HEK293 (cell line): ENCODE results near the gene NUDT3.

ENCODE experiments used
- CTCF ChIA-PET: fragments of 350-600 bp; formaldehyde crosslinking; extraction: SDS; loops from one replicate; lab custom pipeline; 2021; ENCODE audit warnings: antibody characterized with exemption; lab: Yijun Ruan, JAX
- POLR2A ChIA-PET: fragments of 300-600 bp; formaldehyde crosslinking; extraction: SDS; loops from one replicate; lab custom pipeline; 2020; ENCODE audit warnings: antibody characterized with exemption, inconsistent platforms; lab: Yijun Ruan, JAX
- H3K27ac ChIP-seq: fragments of 200-500 bp; sonication (Bioruptor generic); 2 replicates; pipeline ENCODE4 v1.5.1; 2014; ENCODE audit warnings: low read depth, low read length, control low read depth, inconsistent platforms; ENCODE audit errors: extremely low read depth
- H3K36me3 ChIP-seq, 2 experiments: fragments of 200-500 bp in 1 of 2; sonication (Bioruptor generic) in 1 of 2; 1 replicate in 1 of 2; 2 replicates in 1 of 2; pipeline ENCODE4 v1.5.1; 2014 to 2017; ENCODE audit warnings: inconsistent platforms in 2 of 2, low read length in 2 of 2; ENCODE audit not compliant: control insufficient read depth in 2 of 2, insufficient read depth in 1 of 2
- H3K4me1 ChIP-seq: fragments of 200-500 bp; sonication (Bioruptor generic); 2 replicates; pipeline ENCODE4 v1.5.1; 2014; ENCODE audit warnings: mild to moderate bottlenecking, low read length, inconsistent platforms; ENCODE audit not compliant: control insufficient read depth, insufficient read depth
- H3K4me3 ChIP-seq: 2 replicates; pipeline ENCODE4 v1.5.1; 2011; ENCODE audit warnings: low read depth, mild to moderate bottlenecking, control low read depth, low read length, moderate library complexity
- H3K9me3 ChIP-seq: fragments of 200-500 bp; sonication (Bioruptor generic); 2 replicates; pipeline ENCODE4 v1.5.1; 2014; ENCODE audit warnings: low read depth, low read length, inconsistent platforms; ENCODE audit not compliant: control insufficient read depth, insufficient read depth
- BCL11B ChIP-seq: fragments of 450-650 bp; formaldehyde crosslinking; IDR thresholded peaks from 2 replicates; pipeline ENCODE4 v1.5.1; 2016; ENCODE audit warnings: low read depth, missing biosample characterization, missing genetic modification characterization
- ELK4 ChIP-seq: IDR thresholded peaks from 2 replicates; pipeline ENCODE4 v1.6.1; 2011; ENCODE audit warnings: mild to moderate bottlenecking, low read depth, low read length, borderline replicate concordance
- GLIS2 ChIP-seq: fragments of 450-650 bp; formaldehyde crosslinking; IDR thresholded peaks from 2 replicates; pipeline ENCODE4 v1.5.1; 2016; ENCODE audit warnings: missing biosample characterization, missing genetic modification characterization
- HIC1 ChIP-seq: fragments of 450-650 bp; formaldehyde crosslinking; IDR thresholded peaks from 2 replicates; pipeline ENCODE4 v1.5.1; 2016; ENCODE audit warnings: missing biosample characterization, missing genetic modification characterization
- INSM2 ChIP-seq: fragments of 450-650 bp; formaldehyde crosslinking; IDR thresholded peaks from 2 replicates; pipeline ENCODE4 v1.5.1; 2016; ENCODE audit warnings: missing biosample characterization, missing genetic modification characterization
- KLF1 ChIP-seq: fragments of 450-650 bp; formaldehyde crosslinking; IDR thresholded peaks from 2 replicates; pipeline ENCODE4 v1.5.1; 2016; ENCODE audit warnings: missing biosample characterization, missing genetic modification characterization
- MEIS1 ChIP-seq: sonication (generic); formaldehyde crosslinking; IDR thresholded peaks from 2 replicates; pipeline ENCODE4 v1.8.1; 2022; ENCODE audit warnings: missing genetic modification reagents, mild to moderate bottlenecking, borderline replicate concordance
- MZF1 ChIP-seq: fragments of 450-650 bp; formaldehyde crosslinking; IDR thresholded peaks from 2 replicates; pipeline ENCODE4 v1.5.1; 2017; ENCODE audit warnings: missing biosample characterization, missing genetic modification characterization, borderline replicate concordance
- OSR2 ChIP-seq: fragments of 450-650 bp; formaldehyde crosslinking; IDR thresholded peaks from 2 replicates; pipeline ENCODE4 v1.5.1; 2016; ENCODE audit warnings: missing biosample characterization, missing genetic modification characterization
- SP7 ChIP-seq: fragments of 450-650 bp; formaldehyde crosslinking; IDR thresholded peaks from 2 replicates; pipeline ENCODE4 v1.5.1; 2016; ENCODE audit warnings: missing biosample characterization, missing genetic modification characterization
- ZBTB8A ChIP-seq: fragments of 450-650 bp; formaldehyde crosslinking; IDR thresholded peaks from 2 replicates; pipeline ENCODE4 v1.5.1; 2016; ENCODE audit warnings: missing biosample characterization, missing genetic modification characterization
- ZNF133 ChIP-seq: fragments of 450-650 bp; formaldehyde crosslinking; IDR thresholded peaks from 2 replicates; pipeline ENCODE4 v1.5.1; 2016; ENCODE audit warnings: missing biosample characterization, missing genetic modification characterization
- ZNF140 ChIP-seq: fragments of 450-650 bp; formaldehyde crosslinking; IDR thresholded peaks from 2 replicates; pipeline ENCODE4 v1.5.1; 2016; ENCODE audit warnings: missing biosample characterization, missing genetic modification characterization
- ZNF146 ChIP-seq: fragments of 450-650 bp; formaldehyde crosslinking; IDR thresholded peaks from 2 replicates; pipeline ENCODE4 v1.5.1; 2016; ENCODE audit warnings: missing biosample characterization, missing genetic modification characterization
- ZNF148 ChIP-seq: fragments of 450-650 bp; formaldehyde crosslinking; IDR thresholded peaks from 2 replicates; pipeline ENCODE4 v1.5.0; 2017; ENCODE audit warnings: missing biosample characterization, missing genetic modification characterization, borderline replicate concordance
- ZNF202 ChIP-seq: fragments of 450-650 bp; formaldehyde crosslinking; IDR thresholded peaks from 2 replicates; pipeline ENCODE4 v1.5.1; 2016; ENCODE audit warnings: missing biosample characterization, missing genetic modification characterization, borderline replicate concordance
- ZNF248 ChIP-seq: fragments of 450-650 bp; formaldehyde crosslinking; IDR thresholded peaks from 2 replicates; pipeline ENCODE4 v1.5.1; 2017; ENCODE audit warnings: missing biosample characterization, missing genetic modification characterization
- ZNF510 ChIP-seq: fragments of 450-650 bp; formaldehyde crosslinking; IDR thresholded peaks from 2 replicates; pipeline ENCODE4 v1.5.1; 2018; ENCODE audit warnings: mild to moderate bottlenecking, missing genetic modification characterization, missing biosample characterization; ENCODE audit not compliant: insufficient replicate concordance
- ZNF596 ChIP-seq: fragments of 450-650 bp; IDR thresholded peaks from 2 replicates; pipeline ENCODE4 v1.5.0; 2018; ENCODE audit warnings: missing biosample characterization, mild to moderate bottlenecking, missing genetic modification characterization, moderate library complexity
- ZNF624 ChIP-seq: fragments of 450-650 bp; formaldehyde crosslinking; IDR thresholded peaks from 2 replicates; pipeline ENCODE4 v1.5.1; 2017; ENCODE audit warnings: missing biosample characterization, missing genetic modification characterization
- ZNF629 ChIP-seq: fragments of 450-650 bp; formaldehyde crosslinking; IDR thresholded peaks from 2 replicates; pipeline ENCODE4 v1.5.1; 2017; ENCODE audit warnings: missing biosample characterization, missing genetic modification characterization
- ZNF639 ChIP-seq: fragments of 450-650 bp; formaldehyde crosslinking; IDR thresholded peaks from 2 replicates; pipeline ENCODE4 v1.5.1; 2016; ENCODE audit warnings: missing biosample characterization, missing genetic modification characterization
- ZNF660 ChIP-seq: fragments of 450-650 bp; IDR thresholded peaks from 2 replicates; pipeline ENCODE4 v1.5.1; 2018; ENCODE audit warnings: missing biosample characterization, mild to moderate bottlenecking, missing genetic modification characterization
- ZNF670 ChIP-seq: fragments of 450-650 bp; formaldehyde crosslinking; IDR thresholded peaks from 2 replicates; pipeline ENCODE4 v1.5.1; 2016; ENCODE audit warnings: missing biosample characterization, missing genetic modification characterization, low read depth
- ZXDB ChIP-seq: fragments of 450-650 bp; formaldehyde crosslinking; IDR thresholded peaks from 2 replicates; pipeline ENCODE4 v1.5.1; 2016; ENCODE audit warnings: missing biosample characterization, missing genetic modification characterization

The NUDT3 gene

GRCh38 chr6:34239500-34239825 is 153.0 kb downstream of the NUDT3 start:
- Histone ChIP-seq H3K9me3 (no peaks in the 10 kb centered on the region), H3K36me3 (peaks cover 0 to 52% of the 10 kb centered on the region in 2 experiments; a peak in 1 of 3 replicates), H3K27ac (no peak overlapping the region), H3K4me3 (no peak overlapping the region), H3K4me1 (peaks cover 6% of the 10 kb centered on the region; the same call in 1 of the 2 replicates)
- TF ChIP-seq ZNF146 (tag by site-specific recombination) (no peak), ZNF660 (tag by site-specific recombination) (no peak), ZNF148 (tag by site-specific recombination) (no peak), OSR2 (tag by site-specific recombination) (no peak), MEIS1 (0 out of 2 replicates have a peak, but pooled peaks have one; percentile 6), ZNF670 (tag by site-specific recombination) (no peak)
- CTCF ChIA-PET = interaction anchor here (0.6 kb wide), 1 partner anchor 342 kb away, joined by 4 read pairs; no protein-coding TSS in a partner anchor
- POLR2A ChIA-PET = no interaction called here

- H3K4me1 ChIP-seq = peaks cover 6% of the 10 kb centered on the region; the same call in 1 of the 2 replicates
- H3K9me3 ChIP-seq = no peaks in the 10 kb centered on the region
- CTCF ChIA-PET = no interaction called here
- H3K4me3 ChIP-seq = no peak overlapping the region; the same call in 1 of the 2 replicates
- no peak overlapping the region; the same call in 1 of the 2 replicates for H3K27ac ChIP-seq
- peaks cover 0 to 46% of the 10 kb centered on the region in 2 experiments; a peak in 1 of 3 replicates for H3K36me3 ChIP-seq
- POLR2A ChIA-PET = no interaction called here
- TF ChIP-seq INSM2 (tag by site-specific recombination) = 0 out of 2 replicates have a peak, but pooled peaks have one; percentile 15
- peak; percentile 77 for TF ChIP-seq GLIS2
- TF ChIP-seq ZNF629 (tag by site-specific recombination) = no peak
- TF ChIP-seq ZBTB8A (tag by site-specific recombination) = no peak
- no peak; the same call in 1 of the 2 replicates for TF ChIP-seq ZNF639
- no peak for TF ChIP-seq ZNF133 (tag by site-specific recombination)
- no peak for TF ChIP-seq ZNF140
- no peak for TF ChIP-seq ZNF596 (tag by site-specific recombination)
- no peak for TF ChIP-seq ELK4
- no peak for TF ChIP-seq ZNF202 (tag by site-specific recombination)
- no peak for TF ChIP-seq MZF1 (tag by site-specific recombination)
- TF ChIP-seq ZXDB (tag by site-specific recombination) = no peak
- TF ChIP-seq BCL11B (tag by site-specific recombination) = no peak
- TF ChIP-seq KLF1 = no peak
- TF ChIP-seq SP7 (tag by site-specific recombination) = peak; percentile 93
- no peak; the same call in 1 of the 2 replicates for TF ChIP-seq HIC1 (tag by site-specific recombination)
- TF ChIP-seq ZNF248 (tag by site-specific recombination) = no peak
- TF ChIP-seq ZNF624 (tag by site-specific recombination) = no peak
- TF ChIP-seq ZNF510 (tag by site-specific recombination) = no peak
These were observed 153.6 kb downstream of the NUDT3 start for GRCh38 chr6:34238585-34239499.
